ENCODE data around the gene CELA3A.
"Not testable (repeated sequence)": the region's sequence is repeated elsewhere in the genome, so short reads cannot be mapped to it uniquely, and the experiment has no call there.

The CELA3A gene

GRCh38 chr1:22021061-22021460 lies 19.6 kb downstream of the CELA3A start:
- no peak for FAIRE-seq

GRCh38 chr1:22024485-22025367 lies 23.3 kb downstream of the CELA3A start:
- FAIRE-seq = no peak

GRCh38 chr1:22025368-22026155 lies 24.1 kb downstream of the CELA3A start:
- peak; percentile 95 for FAIRE-seq

GRCh38 chr1:22026924-22027289 lies 25.4 kb downstream of the CELA3A start:
- no peak for FAIRE-seq

GRCh38 chr1:22030057-22030456 lies 28.6 kb downstream of the CELA3A start:
- no peak for FAIRE-seq

- FAIRE-seq = no peak
These were observed 29.0 kb downstream of the CELA3A start for GRCh38 chr1:22030473-22030872.

- FAIRE-seq = no peak
These were observed 29.9 kb downstream of the CELA3A start for GRCh38 chr1:22031214-22031962.

GRCh38 chr1:22034834-22035233 lies 33.4 kb downstream of the CELA3A start:
- FAIRE-seq = not testable (repeated sequence)

- no peak for FAIRE-seq
These were observed 36.1 kb downstream of the CELA3A start for GRCh38 chr1:22037520-22037919.

- no peak for FAIRE-seq
These were observed 36.6 kb downstream of the CELA3A start for GRCh38 chr1:22038036-22038435.

- FAIRE-seq = no peak
These were observed 38.3 kb downstream of the CELA3A start for GRCh38 chr1:22039594-22040285.

GRCh38 chr1:22040286-22040623 lies 38.8 kb downstream of the CELA3A start:
- no peak for FAIRE-seq

- FAIRE-seq = no peak
These were observed 40.0 kb downstream of the CELA3A start for GRCh38 chr1:22041505-22041904.

- no peak for FAIRE-seq
These were observed 41.8 kb downstream of the CELA3A start for GRCh38 chr1:22043198-22043769.

GRCh38 chr1:22044690-22045420 lies 43.4 kb downstream of the CELA3A start:
- no peak for FAIRE-seq

GRCh38 chr1:22045604-22046228 lies 44.3 kb downstream of the CELA3A start:
- no peak for FAIRE-seq

- no peak for FAIRE-seq
These were observed 47.1 kb downstream of the CELA3A start for GRCh38 chr1:22048351-22049192.

GRCh38 chr1:22050330-22050729 lies 48.9 kb downstream of the CELA3A start:
- no peak for FAIRE-seq

GRCh38 chr1:22051607-22052114 lies 50.2 kb downstream of the CELA3A start:
- FAIRE-seq = no peak
